Activated CD4-positive, alpha-beta T cell treated with anti-CD3 and anti-CD28 coated beads for 36 hours (primary cell): Measurements from ENCODE around the gene SLC25A42. TPM values are rescaled to one million over a fixed set of nuclear protein-coding genes. Genes with fewer than 3 reads are reported as not detected.
A peak's percentile ranks its signal among the peaks of the same experiment; 100 is the strongest.

Experiments used
- ATAC-seq: fragments of 200-7000 bp; cut with Tn5 transposase; one replicate; pipeline ENCODE4 v1.10.0; 2021; ENCODE audit warnings: mild to moderate bottlenecking, moderate library complexity
- CTCF ChIA-PET: fragments of 350-600 bp; sonication (Branson Sonifier 250); formaldehyde crosslinking; loops from one replicate; lab custom pipeline; 2021; ENCODE audit warnings: antibody characterized with exemption; lab: Charles Lee
- POLR2A ChIA-PET: fragments of 350-600 bp; sonication (Branson Sonifier 250); formaldehyde crosslinking; loops from one replicate; lab custom pipeline; 2021; ENCODE audit warnings: antibody characterized with exemption, inconsistent platforms; lab: Charles Lee
- DNase-seq: peaks from one replicate; pipeline ENCODE4 v3.0.0-alpha.2; 2020
- H3K27ac Mint-ChIP-seq: one replicate; pipeline ENCODE4 v1.8.0; 2021; ENCODE audit warnings: mixed read lengths
- H3K27me3 Mint-ChIP-seq: one replicate; pipeline ENCODE4 v1.8.0; 2021; ENCODE audit warnings: mixed read lengths
- H3K36me3 Mint-ChIP-seq: one replicate; pipeline ENCODE4 v1.8.0; 2021; ENCODE audit warnings: low read depth, mixed read lengths
- H3K4me1 Mint-ChIP-seq: one replicate; pipeline ENCODE4 v1.8.0; 2021; ENCODE audit warnings: mixed read lengths
- H3K4me3 Mint-ChIP-seq: one replicate; pipeline ENCODE4 v1.8.0; 2021; ENCODE audit warnings: mild to moderate bottlenecking, moderate library complexity, mixed read lengths
- H3K9me3 Mint-ChIP-seq: one replicate; pipeline ENCODE4 v1.8.0; 2021; ENCODE audit warnings: low read depth, mixed read lengths
- intact Hi-C, 2 experiments: fragments of 100-400 bp; cut with DNase I in 1 of 2; cut with micrococcal nuclease in 1 of 2; formaldehyde crosslinking; loops; one replicate each; pipeline versions ENCODE4 v1.14.2 to v1.15.1; 2022 to 2024; cut with DNase I, micrococcal nuclease
- total RNA-seq, 2 experiments: library from RNA; stranded (reverse); gene quantifications; one replicate each; pipeline ENCODE4 v1.2.3, GENCODE V29; 2021

SLC25A42 gene
- total RNA-seq, 2 experiments from 2014 or later = 10.4 to 10.6 TPM

GRCh38 chr19:19059837-19060611 lies 3.8 kb upstream of the SLC25A42 start:
- CTCF ChIA-PET = interaction anchor here (0.6 kb wide), 2 partner anchors 116 to 124 kb away, joined by 3 read pairs; no protein-coding TSS in a partner anchor
- Mint-ChIP-seq H3K27ac (no peak overlapping the region), H3K36me3 (peaks cover 7% of the 10 kb centered on the region), H3K27me3 (no peaks in the 10 kb centered on the region), H3K9me3 (no peaks in the 10 kb centered on the region), H3K4me1 (peaks cover 21% of the 10 kb centered on the region), H3K4me3 (no peak overlapping the region)
- POLR2A ChIA-PET = no interaction called here
- ATAC-seq (no peak), DNase-seq (no peak)
- intact Hi-C loops = loop anchor here in 1 of 2 experiments (5.0 to 10.0 kb wide), 2 partner anchors 473 to 535 kb away; partner anchors contain the start of gene REX1BD

- Mint-ChIP-seq H3K4me1 (peaks cover 26% of the 10 kb centered on the region), H3K4me3 (no peak overlapping the region), H3K27ac (no peak overlapping the region), H3K27me3 (no peaks in the 10 kb centered on the region), H3K36me3 (peaks cover 3% of the 10 kb centered on the region), H3K9me3 (no peaks in the 10 kb centered on the region)
- intact Hi-C loops = loop anchor here in 1 of 2 experiments (5.0 to 10.0 kb wide), 2 partner anchors 474 to 533 kb away; partner anchors contain the start of gene REX1BD
- no peak for ATAC-seq
- DNase-seq = no peak
- ChIA-PET POLR2A (no interaction called here), CTCF (no interaction called here)
Measured at GRCh38 chr19:19061506-19061905, 2.3 kb upstream of the SLC25A42 start.

GRCh38 chr19:19062454-19063182 lies 1.2 kb upstream of the SLC25A42 start:
- H3K36me3 Mint-ChIP-seq = peaks cover 3% of the 10 kb centered on the region
- intact Hi-C loops = loop anchor here (1.0 to 10.0 kb wide), 17 partner anchors 29 to 540 kb away; partner anchors contain the start of genes ARMC6 (in 2 of the 2), SUGP2 (in 2 of the 2), TMEM161A (in 2 of the 2) and BORCS8 (in 1 of the 2)
- ATAC-seq (no peak), DNase-seq (peak; percentile 55)
- no peaks in the 10 kb centered on the region for H3K27me3 Mint-ChIP-seq
- peak overlapping the region; percentile 85 for H3K27ac Mint-ChIP-seq
- peaks cover 31% of the 10 kb centered on the region for H3K4me1 Mint-ChIP-seq
- ChIA-PET POLR2A (interaction anchor here (0.5 to 0.8 kb wide), 3 partner anchors 23 to 67 kb away, joined by 3 read pairs; no protein-coding TSS in a partner anchor), CTCF (interaction anchor here (0.6 to 1.7 kb wide), 7 partner anchors 8 to 734 kb away, joined by 3 to 6 read pairs (median 3); no protein-coding TSS in a partner anchor)
- peak overlapping the region; percentile 75 for H3K4me3 Mint-ChIP-seq
- no peaks in the 10 kb centered on the region for H3K9me3 Mint-ChIP-seq

- Mint-ChIP-seq H3K27ac (peak overlapping the region; percentile 62), H3K4me3 (peak overlapping the region; percentile 75), H3K9me3 (no peaks in the 10 kb centered on the region), H3K27me3 (no peaks in the 10 kb centered on the region), H3K4me1 (peaks cover 36% of the 10 kb centered on the region), H3K36me3 (no peaks in the 10 kb centered on the region)
- ChIA-PET POLR2A (no interaction called here), CTCF (interaction anchor here (1.0 to 1.7 kb wide), 4 partner anchors 24 to 111 kb away, joined by 3 to 6 read pairs (median 4); no protein-coding TSS in a partner anchor)
- no peak for DNase-seq
- intact Hi-C loops = loop anchor here in 1 of 2 experiments (5.0 to 10.0 kb wide), 2 partner anchors 477 to 531 kb away; partner anchors contain the start of gene REX1BD
- peak; percentile 13 for ATAC-seq
Measured at GRCh38 chr19:19064098-19064722, 416 bp downstream of the SLC25A42 start.

GRCh38 chr19:19064811-19065745 lies 1.3 kb downstream of the SLC25A42 start:
- peak; percentile 65 for DNase-seq
- Mint-ChIP-seq H3K4me3 (peak overlapping the region; percentile 75), H3K4me1 (peaks cover 40% of the 10 kb centered on the region), H3K27me3 (no peaks in the 10 kb centered on the region), H3K9me3 (no peaks in the 10 kb centered on the region), H3K36me3 (no peaks in the 10 kb centered on the region), H3K27ac (peak overlapping the region; percentile 62)
- no peak for ATAC-seq
- ChIA-PET POLR2A (no interaction called here), CTCF (interaction anchor here (1.0 to 1.5 kb wide), 3 partner anchors 25 to 110 kb away, joined by 3 to 4 read pairs (median 3); no protein-coding TSS in a partner anchor)
- intact Hi-C loops = loop anchor here in 1 of 2 experiments (5.0 to 10.0 kb wide), 2 partner anchors 478 to 530 kb away; partner anchors contain the start of gene REX1BD

GRCh38 chr19:19067276-19068072 lies 3.7 kb downstream of the SLC25A42 start:
- Mint-ChIP-seq H3K27ac (no peak overlapping the region), H3K9me3 (no peaks in the 10 kb centered on the region), H3K4me3 (no peak overlapping the region), H3K4me1 (peaks cover 32% of the 10 kb centered on the region), H3K36me3 (no peaks in the 10 kb centered on the region), H3K27me3 (no peaks in the 10 kb centered on the region)
- CTCF ChIA-PET = interaction anchor here (0.8 to 1.0 kb wide), 2 partner anchors 18 to 81 kb away, joined by 3 read pairs; no protein-coding TSS in a partner anchor
- ATAC-seq = no peak
- no peak for DNase-seq
- intact Hi-C loops = loop anchor here in 1 of 2 experiments (10.0 kb wide), 1 partner anchor 527 kb away; no protein-coding TSS in a partner anchor
- POLR2A ChIA-PET = interaction anchor here (0.6 kb wide), 1 partner anchor 379 kb away, joined by 3 read pairs; no protein-coding TSS in a partner anchor

GRCh38 chr19:19068659-19069654 lies 5.2 kb downstream of the SLC25A42 start:
- Mint-ChIP-seq H3K4me3 (no peak overlapping the region), H3K27me3 (no peaks in the 10 kb centered on the region), H3K4me1 (peaks cover 23% of the 10 kb centered on the region), H3K36me3 (peaks cover 2% of the 10 kb centered on the region), H3K27ac (no peak overlapping the region), H3K9me3 (no peaks in the 10 kb centered on the region)
- intact Hi-C loops = loop anchor here in 1 of 2 experiments (10.0 kb wide), 1 partner anchor 526 kb away; no protein-coding TSS in a partner anchor
- DNase-seq (no peak), ATAC-seq (no peak)
- POLR2A ChIA-PET = no interaction called here
- CTCF ChIA-PET = interaction anchor here (0.7 kb wide), 1 partner anchor 32 kb away, joined by 3 read pairs; no protein-coding TSS in a partner anchor

- ATAC-seq = no peak
- POLR2A ChIA-PET = no interaction called here
Measured at GRCh38 chr19:19071897-19072296, 8.1 kb downstream of the SLC25A42 start.

More at GRCh38 chr19:19071897-19072296, 8.1 kb downstream of the SLC25A42 start:
- DNase-seq = no peak
- CTCF ChIA-PET = no interaction called here
- Mint-ChIP-seq H3K27me3 (no peaks in the 10 kb centered on the region), H3K4me1 (peaks cover 18% of the 10 kb centered on the region), H3K4me3 (no peak overlapping the region), H3K36me3 (peaks cover 2% of the 10 kb centered on the region), H3K9me3 (no peaks in the 10 kb centered on the region), H3K27ac (no peak overlapping the region)
- intact Hi-C loops = no loop called here
